HEK293T (cell line): ENCODE data around the gene NGEF.

ENCODE experiments used
- CTCF ChIA-PET: fragments of 350-600 bp; formaldehyde crosslinking; extraction: SDS; loops from one replicate; lab custom pipeline; 2021; ENCODE audit warnings: antibody characterized with exemption, inconsistent platforms; lab: Yijun Ruan, JAX
- POLR2A ChIA-PET: fragments of 350-600 bp; formaldehyde crosslinking; extraction: SDS; loops from one replicate; lab custom pipeline; 2020; ENCODE audit warnings: antibody characterized with exemption, inconsistent platforms; lab: Yijun Ruan, JAX
- DNase-seq: peaks from one replicate; pipeline ENCODE4 v3.0.0; 2012; ENCODE audit warnings: mixed read lengths; ENCODE audit errors: extremely low spot score
- ARNT ChIP-seq: fragments of 450-650 bp; IDR thresholded peaks from 2 replicates; pipeline ENCODE4 v1.6.1; 2017; ENCODE audit warnings: mild to moderate bottlenecking
- BHLHE40 ChIP-seq: fragments of 450-650 bp; IDR thresholded peaks from 2 replicates; pipeline ENCODE4 v1.6.1; 2016; ENCODE audit warnings: mild to moderate bottlenecking, moderate library complexity, borderline replicate concordance
- CTBP1 ChIP-seq: fragments of 450-650 bp; IDR thresholded peaks from 2 replicates; pipeline ENCODE4 v1.6.1; 2016; ENCODE audit warnings: borderline replicate concordance
- ELF4 ChIP-seq: fragments of 450-650 bp; IDR thresholded peaks from 2 replicates; pipeline ENCODE4 v1.6.1; 2017; ENCODE audit warnings: antibody characterized with exemption
- FOXA1 ChIP-seq: fragments of 450-650 bp; IDR thresholded peaks from 2 replicates; pipeline ENCODE4 v1.6.1; 2016; ENCODE audit warnings: mild to moderate bottlenecking
- FOXK2 ChIP-seq: fragments of 450-650 bp; IDR thresholded peaks from 2 replicates; pipeline ENCODE4 v1.6.1; 2016; ENCODE audit warnings: mild to moderate bottlenecking
- FOXM1 ChIP-seq: fragments of 450-650 bp; IDR thresholded peaks from 2 replicates; pipeline ENCODE4 v1.6.1; 2017; ENCODE audit warnings: mild to moderate bottlenecking, borderline replicate concordance
- HDGF ChIP-seq: fragments of 450-650 bp; IDR thresholded peaks from 2 replicates; pipeline ENCODE4 v1.6.1; 2017; ENCODE audit warnings: antibody characterized with exemption, borderline replicate concordance
- L3MBTL2 ChIP-seq: fragments of 450-650 bp; conservative IDR thresholded peaks from 2 replicates; pipeline ENCODE4 v1.6.1; 2016; ENCODE audit warnings: mild to moderate bottlenecking
- LEF1 ChIP-seq: fragments of 450-650 bp; IDR thresholded peaks from 2 replicates; pipeline ENCODE4 v1.6.1; 2017; ENCODE audit warnings: mild to moderate bottlenecking, borderline replicate concordance
- NFRKB ChIP-seq: fragments of 450-650 bp; IDR thresholded peaks from 2 replicates; pipeline ENCODE4 v1.6.1; 2016; ENCODE audit warnings: mild to moderate bottlenecking, moderate library complexity
- PKNOX1 ChIP-seq: fragments of 450-650 bp; IDR thresholded peaks from 2 replicates; pipeline ENCODE4 v1.6.1; 2016
- SP1 ChIP-seq: fragments of 450-650 bp; IDR thresholded peaks from 2 replicates; pipeline ENCODE4 v1.6.1; 2017
- SUZ12 ChIP-seq: fragments of 450-650 bp; IDR thresholded peaks from 2 replicates; pipeline ENCODE4 v1.6.1; 2016; ENCODE audit warnings: mild to moderate bottlenecking
- TARDBP ChIP-seq: fragments of 450-650 bp; IDR thresholded peaks from 2 replicates; pipeline ENCODE4 v1.6.1; 2016
- ZNF384 ChIP-seq: fragments of 450-650 bp; IDR thresholded peaks from 2 replicates; pipeline ENCODE4 v1.6.1; 2016

The NGEF gene

GRCh38 chr2:232955856-232956255, 57.2 kb downstream of the NGEF start:
- ChIA-PET POLR2A (no interaction called here), CTCF (no interaction called here)
- DNase-seq: no peak
- TF ChIP-seq ARNT (no peak), HDGF (no peak), CTBP1 (no peak), SUZ12 (no peak), L3MBTL2 (no peak), SP1 (no peak), FOXA1 (no peak)

- CTCF ChIA-PET: no interaction called here
- no peak for TF ChIP-seq PKNOX1
- no peak for TF ChIP-seq SUZ12
- no peak for TF ChIP-seq LEF1
- no peak for TF ChIP-seq FOXA1
- no peak for TF ChIP-seq FOXM1
- no peak for TF ChIP-seq ARNT
- no peak for TF ChIP-seq SP1
- no peak for TF ChIP-seq ELF4
- POLR2A ChIA-PET: no interaction called here
- DNase-seq: no peak
These were observed 58.4 kb downstream of the NGEF start for GRCh38 chr2:232954691-232955090.

- POLR2A ChIA-PET: no interaction called here
- no peak for DNase-seq
- CTCF ChIA-PET: no interaction called here
- no peak for TF ChIP-seq CTBP1
- no peak for TF ChIP-seq PKNOX1
- no peak for TF ChIP-seq ARNT
- no peak for TF ChIP-seq HDGF
These were observed 61.2 kb downstream of the NGEF start for GRCh38 chr2:232951891-232952290.

- DNase-seq: no peak
- ChIA-PET CTCF (no interaction called here), POLR2A (no interaction called here)
- no peak for TF ChIP-seq TARDBP
- TF ChIP-seq NFRKB: no peak
- no peak for TF ChIP-seq ELF4
- no peak for TF ChIP-seq LEF1
- TF ChIP-seq HDGF: no peak
- no peak for TF ChIP-seq L3MBTL2
- no peak for TF ChIP-seq PKNOX1
- no peak for TF ChIP-seq FOXM1
- no peak for TF ChIP-seq BHLHE40
- no peak for TF ChIP-seq ZNF384
These were observed 61.9 kb downstream of the NGEF start for GRCh38 chr2:232951181-232951580.

- no peak for DNase-seq
- ChIA-PET POLR2A (no interaction called here), CTCF (no interaction called here)
- TF ChIP-seq TARDBP: no peak
- no peak for TF ChIP-seq FOXK2
- no peak for TF ChIP-seq SUZ12
- no peak for TF ChIP-seq L3MBTL2
- TF ChIP-seq PKNOX1: no peak
- TF ChIP-seq HDGF: no peak
- no peak for TF ChIP-seq FOXM1
- no peak for TF ChIP-seq ARNT
- TF ChIP-seq NFRKB: no peak
- TF ChIP-seq ZNF384: no peak
- no peak for TF ChIP-seq ELF4
- no peak for TF ChIP-seq CTBP1
- no peak for TF ChIP-seq LEF1
- TF ChIP-seq BHLHE40: no peak
These were observed 62.3 kb downstream of the NGEF start for GRCh38 chr2:232950751-232951150.

- ChIA-PET POLR2A (no interaction called here), CTCF (no interaction called here)
These were observed 64.0 kb downstream of the NGEF start for GRCh38 chr2:232949016-232949415.

GRCh38 chr2:232942831-232943230, 70.2 kb downstream of the NGEF start:
- CTCF ChIA-PET: no interaction called here
- POLR2A ChIA-PET: no interaction called here
- TF ChIP-seq CTBP1 (no peak), SUZ12 (no peak), ZNF384 (no peak), LEF1 (no peak), NFRKB (no peak), HDGF (no peak), L3MBTL2 (no peak), FOXA1 (no peak), ARNT (no peak), TARDBP (no peak), FOXM1 (no peak), ELF4 (no peak), PKNOX1 (no peak), FOXK2 (no peak), BHLHE40 (no peak), SP1 (no peak)
- no peak for DNase-seq

More at GRCh38 chr2:232949016-232949415, 64.0 kb downstream of the NGEF start:
- TF ChIP-seq L3MBTL2 (no peak), TARDBP (no peak), FOXM1 (no peak), SP1 (no peak), CTBP1 (no peak), FOXA1 (no peak)
- DNase-seq: no peak
